GM19372 (cell line): Measurements from ENCODE around the gene ADAMTS17.

Source experiments
- ATAC-seq: cut with Tn5 transposase; IDR thresholded peaks from one replicate; pipeline ENCODE4 v1.9.1; 2021; ENCODE audit warnings: mild to moderate bottlenecking, low read depth, moderate library complexity; ENCODE audit not compliant: unreplicated experiment

The ADAMTS17 gene

DNA sequence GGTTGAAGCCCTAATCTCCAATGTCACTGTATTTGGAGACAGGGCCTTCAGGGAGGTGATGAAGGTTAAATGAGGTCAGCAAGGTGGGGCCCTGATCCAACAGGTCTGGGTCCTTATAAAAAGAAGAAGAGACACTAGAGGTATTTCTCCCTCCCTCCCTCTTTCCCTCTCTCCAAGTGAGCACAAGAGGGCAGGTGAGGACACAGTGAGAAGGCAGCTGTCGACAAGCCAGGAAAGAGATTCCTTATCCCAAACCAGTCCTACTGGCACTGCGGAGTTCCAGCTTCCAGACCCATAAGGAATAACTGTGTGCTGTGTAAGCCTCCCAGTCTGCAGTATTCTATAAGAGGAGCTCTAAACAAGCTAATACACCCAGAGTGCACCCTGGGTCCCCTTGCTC lies 134.7 kb downstream of the ADAMTS17 start:
- ATAC-seq: no peak

DNA sequence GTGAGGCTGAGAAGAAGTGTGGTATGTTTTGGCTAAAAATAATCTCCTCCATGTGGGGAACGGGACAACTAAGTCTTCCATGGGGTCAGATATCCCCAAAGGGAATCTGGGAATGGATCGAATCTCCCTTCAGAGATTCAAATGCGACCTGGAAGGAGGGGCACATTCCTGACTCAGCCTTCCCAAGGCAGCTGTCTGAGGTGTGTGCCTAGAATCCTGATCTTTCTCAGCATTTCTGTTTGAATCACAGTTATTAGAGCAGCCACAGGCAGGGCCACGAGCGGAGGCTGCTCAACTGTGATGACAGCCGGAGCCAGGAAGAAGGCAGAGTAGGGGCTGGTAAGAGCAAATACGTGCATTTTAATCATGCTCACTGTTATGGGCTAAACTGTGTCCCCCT lies 135.1 kb downstream of the ADAMTS17 start:
- ATAC-seq: no peak

DNA sequence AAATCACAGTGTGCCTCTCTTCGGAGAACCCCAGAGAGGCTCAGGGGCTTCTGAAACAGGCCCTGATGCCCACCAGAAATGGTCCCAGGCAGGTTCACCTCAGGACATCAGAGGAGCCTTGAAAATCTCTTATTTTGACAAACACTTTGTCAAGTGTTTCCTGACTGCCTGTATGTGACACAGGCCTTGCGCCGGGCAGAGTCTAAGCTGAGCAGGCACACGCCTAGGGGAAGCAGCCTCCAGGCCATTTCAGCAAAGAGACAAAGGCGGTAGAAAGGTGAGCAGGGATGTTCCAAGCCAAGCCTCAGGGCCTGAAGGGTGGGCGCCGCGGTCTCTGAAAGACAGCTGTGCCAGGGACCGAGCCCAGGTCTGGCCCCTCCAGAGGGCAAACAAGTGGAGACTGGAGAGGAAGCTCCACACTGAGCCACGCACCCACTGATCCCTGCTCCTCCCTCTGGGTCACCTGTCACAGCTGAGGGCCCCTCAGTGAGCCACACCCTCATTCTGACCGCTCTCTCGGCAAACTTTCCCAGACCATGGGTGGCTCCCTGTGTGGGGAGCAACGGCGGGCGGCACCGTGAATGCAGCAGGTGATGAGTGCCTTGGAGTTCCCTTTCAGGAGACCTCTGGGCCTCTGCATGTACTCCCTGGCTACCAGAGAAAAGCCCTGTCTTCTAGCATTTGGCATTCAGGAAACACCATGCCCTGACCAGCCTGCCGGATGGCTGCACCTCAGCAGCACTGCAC lies 136.1 kb downstream of the ADAMTS17 start:
- no peak for ATAC-seq

DNA sequence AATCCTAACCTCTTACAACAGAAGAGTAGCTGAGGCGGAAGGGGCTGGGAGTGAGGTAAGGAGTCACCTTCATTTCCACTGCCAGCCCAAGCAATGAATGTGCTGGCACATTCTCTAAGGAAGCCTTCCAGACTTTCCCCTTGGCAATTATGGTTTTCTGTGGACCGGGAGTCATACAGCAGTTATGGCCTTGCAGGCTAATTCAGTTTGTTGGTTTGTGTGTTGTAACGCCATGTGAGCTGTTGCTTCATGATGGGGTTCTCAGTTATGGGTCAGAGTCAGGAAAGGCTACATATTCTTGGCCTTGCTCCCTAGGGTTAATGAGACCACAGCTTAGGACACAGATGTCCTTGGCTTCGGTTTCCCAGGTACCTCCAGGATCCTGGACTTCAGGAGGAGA lies 137.0 kb downstream of the ADAMTS17 start:
- ATAC-seq: no peak

DNA sequence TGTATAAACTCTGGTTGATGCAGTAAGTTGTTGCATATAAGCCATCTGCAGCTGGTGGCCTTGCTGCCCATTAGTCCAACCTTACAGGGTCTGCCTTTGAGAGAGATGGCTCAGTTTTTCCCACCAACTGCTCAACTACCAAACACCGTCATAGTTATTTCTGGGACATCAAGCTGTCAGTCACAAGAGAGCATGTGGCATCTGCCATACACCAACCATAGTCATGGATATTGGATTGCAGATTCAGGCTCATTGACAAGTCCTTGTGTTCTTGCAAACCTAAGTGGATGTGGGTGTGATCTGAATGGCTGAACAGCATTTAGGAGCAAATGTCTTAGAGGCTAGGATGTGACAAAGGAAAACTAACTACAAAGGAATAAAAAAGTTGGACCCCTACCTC lies 137.6 kb downstream of the ADAMTS17 start:
- no peak for ATAC-seq

DNA sequence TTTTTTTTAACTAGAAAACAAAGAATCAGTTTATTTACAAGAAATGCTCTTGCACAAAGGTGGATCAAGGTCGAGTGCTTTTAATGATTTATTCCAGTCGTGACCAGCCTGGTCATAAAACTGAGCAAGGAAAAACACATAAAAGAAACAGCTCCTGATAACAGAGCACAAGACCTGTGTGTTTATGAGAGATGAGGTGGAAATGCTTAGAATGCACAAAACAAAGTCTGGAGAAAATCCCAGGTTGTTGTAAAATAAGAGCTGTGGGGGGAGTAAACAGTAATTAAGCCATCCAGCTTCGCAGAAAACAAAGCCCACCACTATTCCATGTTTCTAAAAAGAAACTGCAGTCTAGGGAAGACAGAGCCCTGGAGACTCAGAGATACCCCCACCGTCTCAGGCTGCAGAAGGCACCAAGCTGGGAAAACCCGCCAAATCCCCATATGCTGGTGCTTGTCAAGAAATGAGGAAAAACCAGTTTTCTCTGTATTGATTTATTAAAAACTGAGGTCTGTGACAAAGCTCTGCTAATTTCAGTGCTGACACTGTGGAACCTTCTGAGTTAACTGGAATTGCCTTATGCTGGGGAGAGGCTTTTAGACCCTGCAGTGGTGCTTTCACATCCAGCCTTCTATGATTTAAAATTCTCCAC lies 139.3 kb downstream of the ADAMTS17 start:
- ATAC-seq: no peak

DNA sequence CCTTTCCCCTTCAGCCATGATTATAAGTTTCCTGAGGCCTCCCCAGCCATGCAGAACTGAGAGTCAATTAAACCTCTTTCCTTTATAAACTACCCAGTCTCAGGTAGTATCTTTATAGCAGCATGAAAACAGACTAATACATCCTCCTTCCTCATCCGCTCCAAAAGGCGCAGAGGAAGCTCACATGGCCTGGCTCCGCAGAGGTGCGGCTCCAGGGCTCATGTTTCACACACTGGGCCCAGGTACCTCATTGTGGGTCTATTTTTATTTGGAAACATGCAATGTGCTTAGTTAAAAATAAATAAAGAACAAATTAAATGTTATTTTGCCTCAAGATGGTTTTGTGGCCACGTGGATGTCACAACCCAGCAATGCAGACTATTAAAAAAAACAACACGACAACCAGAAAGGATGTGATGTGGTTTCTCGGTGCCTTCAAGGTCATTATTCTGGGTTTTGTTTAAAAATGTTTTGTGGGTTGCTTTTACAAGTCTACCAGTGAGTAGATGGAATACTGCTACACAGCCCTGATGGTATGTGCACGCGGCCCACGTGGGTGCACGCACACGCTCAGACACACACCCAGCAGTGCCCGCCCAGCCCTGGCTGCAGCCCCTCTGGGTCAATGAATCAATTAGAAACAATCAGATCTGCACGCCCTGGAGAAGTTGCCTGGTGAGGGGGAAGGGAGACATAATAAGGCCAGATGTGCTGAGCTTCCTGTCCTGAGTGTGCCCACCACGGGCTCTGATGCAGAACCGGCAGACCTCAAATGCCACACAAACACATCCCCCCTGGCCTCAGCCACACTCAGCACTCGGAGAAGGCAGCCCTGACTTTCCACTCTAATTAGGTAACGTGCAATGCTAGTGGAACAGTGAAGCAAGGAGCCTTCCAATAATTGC lies 140.1 kb downstream of the ADAMTS17 start:
- peak; percentile 51 for ATAC-seq

DNA sequence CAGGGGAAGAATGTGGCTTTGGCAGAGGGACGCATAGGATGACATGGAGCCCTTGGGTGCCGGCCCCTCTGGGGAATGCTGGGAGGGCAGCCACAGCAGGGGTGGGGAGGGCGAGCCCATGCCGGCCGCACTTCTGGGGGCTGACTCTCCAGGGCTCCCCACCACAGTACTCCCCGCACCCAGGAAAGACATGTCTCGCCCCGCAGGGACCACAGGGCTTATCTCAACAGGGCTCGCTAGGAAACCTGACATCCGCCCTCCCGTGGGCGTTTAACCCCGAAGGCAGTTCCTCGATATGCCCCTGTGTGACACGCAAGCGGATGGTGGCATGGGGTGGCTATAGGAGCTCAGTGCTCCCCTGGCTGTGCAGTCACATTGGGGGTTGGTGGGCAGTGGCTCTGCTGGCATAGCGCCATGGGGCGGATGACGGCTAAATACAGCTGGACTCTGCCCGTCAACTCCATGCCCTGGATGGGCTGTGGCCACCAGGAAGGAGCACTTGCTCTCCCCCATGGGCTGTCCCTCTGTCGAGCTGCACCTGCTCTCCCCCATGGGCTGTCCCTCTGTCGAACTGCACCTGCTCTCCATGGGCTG lies 141.4 kb downstream of the ADAMTS17 start:
- ATAC-seq: no peak

DNA sequence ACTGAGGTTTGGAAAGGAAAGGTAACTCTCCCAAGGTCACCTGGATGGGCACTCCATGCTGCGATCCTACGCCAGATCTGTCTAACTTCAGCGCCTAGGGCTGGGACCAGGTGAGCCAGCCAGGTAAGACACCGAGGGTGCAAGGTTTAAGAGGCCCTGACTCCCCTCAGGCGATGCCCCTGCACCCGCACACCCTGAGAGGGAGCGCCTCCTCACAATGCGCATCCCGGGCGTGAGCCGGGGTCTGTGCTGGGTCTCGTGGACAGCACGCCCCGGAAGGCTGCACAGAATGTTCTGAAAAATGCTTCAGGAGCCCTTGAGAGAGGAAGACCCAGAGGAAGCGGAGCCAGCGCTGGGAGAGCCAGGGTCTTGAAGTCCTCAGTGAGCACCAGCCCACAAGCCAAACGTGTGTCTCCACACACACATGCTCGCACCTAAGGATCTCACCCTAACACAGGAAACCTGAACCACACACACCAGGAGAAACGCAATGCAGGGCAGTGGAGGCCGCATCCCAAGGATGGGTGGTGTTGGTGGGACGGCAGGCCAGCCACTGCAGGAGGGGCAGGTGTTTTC lies 142.0 kb downstream of the ADAMTS17 start:
- ATAC-seq: no peak

DNA sequence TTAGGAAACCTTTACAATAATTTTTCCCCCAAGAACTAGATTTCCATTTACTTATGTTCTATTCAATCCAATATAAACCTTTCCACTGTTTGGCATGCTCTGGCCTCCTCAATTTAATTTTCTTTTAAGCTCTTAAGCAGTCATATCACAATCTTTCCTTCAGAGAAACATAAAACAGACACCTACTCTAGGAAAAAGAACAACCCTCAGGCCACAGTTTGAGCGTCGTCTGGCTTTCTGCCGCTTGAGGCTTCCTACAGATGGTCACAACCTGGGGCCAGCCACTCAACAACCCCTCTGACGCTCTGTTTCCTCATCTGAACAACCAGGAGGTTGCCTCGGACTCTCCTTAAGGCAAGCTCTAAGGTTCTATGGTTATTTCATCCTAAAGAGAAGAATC lies 143.3 kb downstream of the ADAMTS17 start:
- no peak for ATAC-seq

DNA sequence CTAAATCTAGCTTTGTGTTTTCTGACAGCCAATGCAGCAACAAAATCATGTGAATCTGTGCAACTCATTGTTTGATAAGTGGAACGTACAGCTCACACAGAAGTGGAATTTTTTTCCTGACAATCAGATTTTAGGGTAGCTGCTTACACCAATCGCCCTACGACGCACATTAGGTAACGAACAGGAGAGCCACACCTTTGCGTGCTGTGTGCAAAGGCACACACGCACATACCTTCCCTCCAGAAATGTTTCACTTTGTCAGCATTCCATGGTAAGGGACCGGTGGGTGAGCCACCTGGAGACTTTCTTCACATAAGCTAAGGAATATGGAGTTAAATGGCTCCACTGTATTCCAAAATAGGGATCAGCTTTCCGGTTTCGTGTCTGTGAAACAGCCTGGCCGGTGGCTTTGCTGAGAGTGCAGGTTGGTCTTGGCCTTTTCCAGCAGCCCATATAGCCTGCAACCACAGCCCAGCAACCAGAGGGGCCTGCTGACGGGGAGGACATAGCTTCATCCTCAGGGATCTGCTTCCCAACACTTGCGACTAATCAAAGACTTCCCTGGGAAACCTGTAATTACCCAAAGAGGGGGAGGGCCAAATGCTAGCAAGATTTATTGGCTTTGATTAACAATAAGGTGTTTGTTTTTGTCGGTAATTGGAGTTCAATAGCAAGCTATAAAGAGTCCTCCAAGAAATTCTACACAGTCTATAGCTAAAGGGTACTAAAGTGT lies 145.3 kb downstream of the ADAMTS17 start:
- no peak for ATAC-seq

DNA sequence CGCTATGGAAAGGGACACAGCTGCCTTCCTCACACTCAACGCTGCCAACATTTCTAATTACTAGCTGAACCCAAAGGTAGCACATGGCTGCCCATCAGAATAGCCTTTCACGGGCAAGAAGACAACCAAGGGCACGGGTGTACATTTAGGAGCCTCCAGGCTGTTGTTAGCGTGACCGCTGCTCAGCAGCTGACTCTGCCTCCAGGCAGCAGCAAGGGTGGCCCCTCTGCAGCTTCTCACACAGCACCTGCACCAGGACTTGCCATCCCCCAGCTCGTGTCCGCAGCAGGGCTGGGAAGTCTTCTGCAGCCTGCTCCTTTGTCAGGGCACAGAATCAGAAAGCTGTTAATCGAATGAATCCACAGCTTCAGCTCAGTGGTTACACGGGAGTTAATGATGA lies 146.8 kb downstream of the ADAMTS17 start:
- ATAC-seq: no peak

DNA sequence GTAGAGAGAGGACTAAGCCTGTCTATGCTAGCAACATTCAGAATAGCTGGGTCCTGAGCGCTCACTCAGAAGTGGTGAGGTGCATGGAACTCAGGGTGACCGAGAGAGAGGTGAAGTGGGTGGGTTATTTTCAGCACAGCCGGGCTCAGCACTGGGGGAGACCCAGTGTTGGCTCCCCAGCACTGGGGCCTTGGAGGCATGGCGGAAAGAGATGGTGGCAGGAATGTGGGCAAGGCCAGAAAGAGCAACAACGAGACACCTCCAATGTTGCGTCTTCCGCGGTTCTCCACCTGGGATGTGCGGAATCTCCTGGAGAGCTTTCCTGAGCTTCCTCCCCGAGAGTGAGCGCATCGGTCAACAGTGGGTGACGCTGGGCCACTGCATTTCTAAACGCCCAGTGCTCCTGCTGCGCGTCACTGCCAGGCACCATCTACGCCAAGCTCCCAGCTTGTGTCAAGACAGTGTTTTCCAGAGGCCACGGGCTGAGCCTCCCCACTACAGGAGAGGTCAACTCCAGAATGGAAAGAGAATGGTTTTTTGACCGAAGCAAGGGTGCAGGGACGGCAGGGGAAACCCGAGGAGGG lies 148.4 kb downstream of the ADAMTS17 start:
- no peak for ATAC-seq

DNA sequence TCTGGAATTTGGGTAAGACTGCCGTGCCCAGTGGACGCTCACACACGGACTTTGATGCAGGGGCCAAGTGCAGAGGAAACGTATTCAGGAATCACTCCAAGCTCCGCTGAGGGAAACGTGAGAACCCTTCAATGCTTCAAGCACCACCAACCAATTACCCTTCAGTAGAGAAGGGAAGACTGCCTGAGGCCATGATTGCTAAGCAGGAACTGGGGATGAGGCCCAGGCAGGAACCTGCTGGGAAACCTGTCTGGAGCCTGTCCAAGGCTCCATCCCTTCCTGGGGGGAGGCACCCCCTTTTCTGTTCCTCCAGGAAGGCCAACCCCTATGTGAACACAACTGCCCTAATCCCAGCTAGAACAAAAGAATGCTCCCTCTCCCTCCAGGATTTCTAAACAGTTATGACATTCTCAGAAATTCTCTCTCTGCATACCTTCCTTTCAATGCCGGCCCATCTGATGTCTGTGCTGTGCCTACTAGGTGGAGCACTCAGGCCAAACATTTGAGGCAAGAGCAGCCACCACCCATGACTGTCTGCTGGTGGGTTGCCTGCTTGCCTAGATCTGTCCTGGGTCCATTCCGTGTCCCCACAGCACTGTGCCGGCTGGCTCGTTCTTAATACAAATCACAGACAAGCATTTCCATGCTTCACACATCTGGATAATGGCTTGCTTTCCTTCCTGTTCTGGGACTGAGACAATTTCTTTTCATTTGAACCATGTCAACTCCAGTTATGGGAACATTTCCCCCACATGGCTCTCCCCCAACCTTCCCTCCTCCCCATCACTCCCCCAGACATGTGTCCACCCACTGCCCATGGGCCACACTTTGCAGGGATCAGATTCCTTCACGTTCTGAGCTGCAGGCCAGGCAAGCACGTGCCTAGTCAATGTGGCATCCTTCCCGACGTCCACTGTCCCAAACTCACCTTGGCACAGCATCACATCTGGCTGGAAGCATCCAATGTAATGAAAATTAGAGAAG lies 149.4 kb downstream of the ADAMTS17 start:
- ATAC-seq: no peak

DNA sequence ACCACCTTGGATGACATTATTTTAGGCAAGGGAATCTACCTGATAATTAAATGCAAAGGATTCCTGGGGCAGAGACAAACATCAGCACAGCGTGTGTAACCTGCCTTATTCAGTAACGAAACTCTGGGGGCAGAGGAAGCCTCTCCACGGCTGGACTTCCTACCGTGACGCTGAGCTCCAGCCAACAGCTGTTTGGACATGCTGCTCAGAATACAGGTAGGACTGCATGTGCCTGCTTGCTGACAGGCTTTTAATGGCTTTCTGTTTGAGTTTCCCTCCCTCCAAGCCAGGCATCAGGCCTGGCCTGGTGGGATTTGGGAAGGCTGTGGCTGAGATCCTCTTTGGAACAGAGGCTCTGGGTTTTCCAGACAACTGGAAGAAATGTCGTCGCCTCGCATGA lies 150.6 kb downstream of the ADAMTS17 start:
- ATAC-seq: no peak

DNA sequence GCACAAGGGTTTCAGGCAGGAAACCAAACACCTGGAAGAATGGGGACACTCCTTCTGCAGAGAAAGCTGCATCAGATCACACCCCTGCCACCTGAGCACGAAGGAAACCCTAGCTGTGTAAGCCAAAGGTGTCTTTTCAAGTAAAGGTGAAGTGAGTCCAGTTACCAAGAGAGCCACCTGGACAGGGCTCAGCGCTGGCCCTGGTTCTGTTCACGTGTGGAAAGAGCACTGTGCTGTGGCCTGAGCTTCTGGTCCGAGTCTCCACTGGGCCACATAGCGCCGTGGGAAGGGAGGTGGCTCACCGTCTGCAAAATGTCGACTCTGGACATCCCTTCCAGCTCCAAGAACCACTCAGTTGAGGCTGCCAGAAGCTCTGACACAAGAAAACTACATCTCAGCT lies 151.1 kb downstream of the ADAMTS17 start:
- no peak for ATAC-seq

DNA sequence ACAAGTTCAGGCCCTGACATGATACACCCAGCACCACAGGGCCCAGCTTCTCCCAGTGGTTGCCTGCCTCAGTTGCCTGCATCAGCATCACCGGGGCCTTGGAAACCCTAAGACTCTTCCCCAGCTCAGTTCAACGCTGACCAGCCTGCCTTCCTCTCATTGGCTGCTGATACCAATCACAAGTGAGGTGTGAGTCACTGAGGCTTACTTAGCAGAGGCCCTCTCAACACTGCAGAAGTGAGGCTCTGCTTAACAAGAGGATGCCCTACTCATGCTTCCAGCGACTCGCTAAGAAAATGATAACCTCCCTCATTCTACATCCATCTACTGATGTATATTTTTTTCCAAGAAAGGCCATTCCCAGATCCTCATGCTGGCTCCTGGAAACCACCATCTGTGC lies 151.9 kb downstream of the ADAMTS17 start:
- no peak for ATAC-seq

DNA sequence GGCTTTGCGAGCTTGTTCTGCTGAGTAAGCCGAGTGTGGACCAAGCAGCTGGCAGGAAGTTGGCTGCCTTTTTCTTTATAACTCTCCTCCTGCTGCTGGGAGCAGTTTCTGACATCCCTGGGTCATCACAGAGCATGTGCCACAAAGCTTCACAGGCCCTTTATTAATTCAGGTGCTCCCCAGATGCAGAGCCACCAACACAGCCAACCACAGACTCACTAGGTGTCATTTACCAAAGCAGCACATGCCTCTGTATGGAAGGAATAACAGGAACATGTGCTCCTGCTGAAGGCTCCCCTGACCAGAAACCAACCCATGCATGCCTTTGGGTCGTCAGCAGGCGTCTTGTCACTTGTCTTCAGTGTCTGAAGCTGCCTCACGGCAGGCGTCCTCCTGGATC lies 152.5 kb downstream of the ADAMTS17 start:
- ATAC-seq: no peak
